Endothelial cell of umbilical vein (primary cell): Measurements from ENCODE around the gene APOBEC4. TPM values are rescaled to one million over a fixed set of nuclear protein-coding genes. Genes with fewer than 3 reads are reported as not detected.

ENCODE experiments used
- BruUV-seq: library from RNA; stranded (reverse); fragments of 400-500 nt; replicated peaks from 2 replicates; lab custom pipeline; 2021; lab: Mats Ljungman, UMichigan
- CTCF ChIA-PET: fragments of 300-600, 350-600 bp; sonication (Branson Sonifier 250); formaldehyde crosslinking; loops from one replicate; lab custom pipeline; 2021; ENCODE audit warnings: antibody characterized with exemption, inconsistent platforms; lab: Charles Lee
- POLR2A ChIA-PET: fragments of 300-600, 350-600 bp; sonication (Branson Sonifier 250); formaldehyde crosslinking; loops from one replicate; lab custom pipeline; 2021; ENCODE audit warnings: antibody characterized with exemption, inconsistent platforms; lab: Charles Lee
- DNase-seq: peaks from one replicate; pipeline ENCODE4 v3.0.0-alpha.2; 2011; ENCODE audit warnings: low read depth, low spot score
- FAIRE-seq: peaks from 2 replicates; lab custom pipeline; 2011; peaks lifted over from hg19 to GRCh38; lab: Jason Lieb, UNC
- H2AFZ ChIP-seq: 2 replicates; pipeline ENCODE4 v1.6.0; 2012; ENCODE audit warnings: low read depth, low read length, control low read depth, inconsistent platforms
- H3K27ac ChIP-seq: 2 replicates; pipeline ENCODE4 v1.5.1; 2011; ENCODE audit warnings: low read depth, mild to moderate bottlenecking, control low read depth, low read length, moderate library complexity; ENCODE audit not compliant: insufficient read depth
- H3K27me3 ChIP-seq, 2 experiments: 2 replicates each; pipeline versions ENCODE4 v1.6.0 to v1.6.1; 2011; ENCODE audit warnings: low read length in 2 of 2, mixed read lengths in 1 of 2; ENCODE audit not compliant: control insufficient read depth in 2 of 2, insufficient read depth in 2 of 2
- H3K36me3 ChIP-seq, 2 experiments: 2 replicates in 1 of 2; 3 replicates in 1 of 2; pipeline ENCODE4 v1.5.1; 2011; ENCODE audit warnings: low read length in 2 of 2, mild to moderate bottlenecking in 1 of 2, moderate library complexity in 1 of 2; ENCODE audit not compliant: control insufficient read depth in 2 of 2, insufficient read depth in 2 of 2; ENCODE audit errors: extremely low read depth in 1 of 2
- H3K4me1 ChIP-seq: 3 replicates; pipeline ENCODE4 v1.5.1; 2011; ENCODE audit warnings: mild to moderate bottlenecking, low read length; ENCODE audit not compliant: control insufficient read depth, insufficient read depth; ENCODE audit errors: extremely low read depth
- H3K4me2 ChIP-seq: 2 replicates; pipeline ENCODE4 v1.6.1; 2011; ENCODE audit warnings: low read length, control low read depth, mixed read lengths; ENCODE audit not compliant: insufficient read depth
- H3K4me3 ChIP-seq, 3 experiments: fragments of 200-600 bp in 1 of 3; sonication (generic), shearing (Covaris generic) in 1 of 3; replicated peaks in 1 of 3; 2 replicates each; pipeline ENCODE4 v1.5.1; 2011 to 2016; ENCODE audit warnings: control low read depth in 3 of 3, low read length in 3 of 3, mild to moderate bottlenecking in 2 of 3, inconsistent platforms in 1 of 3, low read depth in 1 of 3, moderate library complexity in 1 of 3; ENCODE audit not compliant: insufficient read depth in 1 of 3
- H3K79me2 ChIP-seq: 2 replicates; pipeline ENCODE4 v1.6.0; 2012; ENCODE audit warnings: low read length, inconsistent platforms; ENCODE audit not compliant: control insufficient read depth, insufficient read depth
- H3K9ac ChIP-seq: replicated peaks from 2 replicates; pipeline ENCODE3; 2011; ENCODE audit warnings: low read length, control low read depth; ENCODE audit not compliant: insufficient read depth; ENCODE audit errors: extremely low read depth
- H3K9me1 ChIP-seq: replicated peaks from 3 replicates; pipeline ENCODE4 v1.6.0; 2011; ENCODE audit warnings: mild to moderate bottlenecking, low read length; ENCODE audit not compliant: control insufficient read depth, insufficient read depth; ENCODE audit errors: extremely low read depth
- H3K9me3 ChIP-seq: replicated peaks from 2 replicates; pipeline ENCODE4 v1.5.1; 2012; ENCODE audit warnings: low read length, inconsistent platforms; ENCODE audit not compliant: control insufficient read depth, insufficient read depth
- H4K20me1 ChIP-seq: replicated peaks from 2 replicates; pipeline ENCODE3; 2011; ENCODE audit warnings: mild to moderate bottlenecking, low read length; ENCODE audit not compliant: control insufficient read depth, insufficient read depth; ENCODE audit errors: extremely low read depth
- CTCF ChIP-seq, 2 donors: IDR thresholded peaks; 1 replicate in 1 of 2; 2 replicates in 1 of 2; pipeline ENCODE4 v1.5.1; 2011; ENCODE audit warnings: low read length in 2 of 2, mild to moderate bottlenecking in 2 of 2, moderate library complexity in 2 of 2, control low read depth in 1 of 2, inconsistent platforms in 1 of 2, low read depth in 1 of 2; ENCODE audit not compliant: insufficient read depth in 1 of 2; ENCODE audit errors: extremely low read depth in 1 of 2
- EZH2 ChIP-seq: IDR thresholded peaks from 2 replicates; pipeline ENCODE4 v1.6.1; 2012; ENCODE audit warnings: borderline replicate concordance, low read depth, mild to moderate bottlenecking, moderate library complexity, low read length, inconsistent platforms; ENCODE audit not compliant: severe bottlenecking
- FOS ChIP-seq: IDR thresholded peaks from 2 replicates; pipeline ENCODE4 v1.6.1; 2011; ENCODE audit warnings: mild to moderate bottlenecking, low read length, moderate library complexity, borderline replicate concordance; ENCODE audit not compliant: insufficient read depth
- GATA2 ChIP-seq: IDR thresholded peaks from 2 replicates; pipeline ENCODE4 v1.7.0; 2011; ENCODE audit warnings: low read depth, mild to moderate bottlenecking, moderate library complexity, mixed read lengths, low read length; ENCODE audit not compliant: insufficient read length, insufficient read depth
- JUN ChIP-seq: IDR thresholded peaks from 2 replicates; pipeline ENCODE4 v1.6.1; 2011; ENCODE audit warnings: borderline replicate concordance, low read depth; ENCODE audit not compliant: insufficient read length, insufficient read depth
- MYC ChIP-seq: IDR thresholded peaks from one replicate; pipeline ENCODE4 v1.6.1; 2011; ENCODE audit warnings: mild to moderate bottlenecking, low read depth, low read length
- POLR2A ChIP-seq: IDR thresholded peaks from 2 replicates; pipeline ENCODE4 v1.6.1; 2012; ENCODE audit warnings: low read depth, mild to moderate bottlenecking, control low read depth, low read length
- POLR2AphosphoS5 ChIP-seq: IDR thresholded peaks from 2 replicates; pipeline ENCODE4 v1.6.1; 2012; ENCODE audit warnings: low read depth, mild to moderate bottlenecking, control low read depth, low read length, moderate library complexity; ENCODE audit not compliant: insufficient read depth
- dilution Hi-C: fragments of 300-500 bp; cut with MboI; formaldehyde crosslinking; loops from one replicate; pipeline ENCODE4 v1.15.0; 2019; ENCODE audit warnings: low sequenced_read_pairs; ENCODE audit not compliant: extremely low pct_ligation_motif_present
- intact Hi-C: fragments of 100-400 bp; cut with micrococcal nuclease; formaldehyde crosslinking; loops from one replicate; pipeline ENCODE4 v1.10.0; 2022
- polyA plus RNA-seq, 4 experiments: library from polyadenylated mRNA; depleted of rRNA in 3 of 4; stranded (reverse) in 3 of 4; unstranded in 1 of 4; fragments of >200 nt; gene quantifications; 2 replicates each; pipeline versions ENCODE4 v1.2.1 to v1.2.3, GENCODE V29; 2011 to 2012; ENCODE audit warnings: missing spikeins in 1 of 4
- total RNA-seq: library from RNA; stranded (reverse); gene quantifications from 2 replicates; pipeline ENCODE4 v1.2.3, GENCODE V29; 2021
- TF ChIP-seq, protein P1 (sequence below): IDR thresholded peaks from 2 replicates; pipeline ENCODE4 v1.6.1; 2011; ENCODE audit not compliant: insufficient read depth, insufficient read length

Gene APOBEC4
- total and polyA plus RNA-seq, 2 donors (not counting 3 experiments of a cell fraction or from before 2014, with no cell fraction given): not detected

DNA sequence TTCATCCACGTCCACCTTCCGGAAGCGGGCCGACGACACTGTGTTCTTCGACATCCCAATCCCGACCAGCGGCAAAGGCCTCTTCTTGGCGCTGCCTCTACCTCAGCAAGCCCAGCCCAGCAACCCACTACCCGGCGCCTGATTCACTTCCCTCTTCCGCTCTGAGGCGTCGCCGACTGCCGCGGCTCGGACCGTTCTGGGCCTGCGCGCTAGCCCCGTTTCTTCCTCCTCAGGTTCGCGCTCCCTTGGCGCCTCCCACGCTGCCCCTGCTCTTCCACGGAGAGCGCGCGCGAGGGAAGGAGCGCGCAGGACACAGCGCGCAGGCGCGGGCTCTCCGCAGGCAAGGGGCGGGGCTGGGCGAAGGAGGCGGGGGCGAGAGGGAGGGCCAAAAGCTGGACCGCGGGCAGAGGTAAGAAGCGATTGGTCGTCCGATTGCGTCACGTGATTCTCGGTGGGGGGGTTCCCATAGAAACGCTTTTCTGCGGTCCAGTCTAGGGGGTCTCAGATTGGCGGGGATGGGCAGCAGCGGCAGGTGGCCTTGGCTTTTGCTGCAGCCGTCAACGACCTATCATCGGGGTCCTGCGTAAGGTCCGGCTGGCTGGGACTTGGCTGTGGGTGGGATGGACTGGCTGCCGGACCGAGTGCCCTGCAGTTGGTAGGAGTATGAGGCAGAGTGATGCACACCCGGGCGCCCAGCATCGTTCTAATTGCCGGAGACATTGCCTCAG lies 17.3 kb downstream of the APOBEC4 start, which contains the start of gene ARPC5:
Gene ARPC5 (minus strand): TSS at position 178 of the 728 bp plus-strand sequence. CDS start 124 bp downstream, at position 54.
- H3K27ac ChIP-seq: peak within 1 kb of the TSS; percentile 67
- H3K4me1 ChIP-seq: peaks cover 28% of the 10 kb centered on the region
- FAIRE-seq: peak; percentile 93
- peak within 1 kb of the TSS; percentile 96 for H2AFZ ChIP-seq
- POLR2A ChIA-PET: no interaction called here
- H3K79me2 ChIP-seq: peaks cover 42% of the 10 kb centered on the region
- H3K9me1 ChIP-seq: no peaks in the 10 kb centered on the region
- H3K4me3 ChIP-seq: peak within 1 kb of the TSS; percentile 93 to 100 (median 99)
- no peaks in the 10 kb centered on the region for H3K9me3 ChIP-seq
- no peak for TF ChIP-seq JUN
- TF ChIP-seq, protein P1, sequence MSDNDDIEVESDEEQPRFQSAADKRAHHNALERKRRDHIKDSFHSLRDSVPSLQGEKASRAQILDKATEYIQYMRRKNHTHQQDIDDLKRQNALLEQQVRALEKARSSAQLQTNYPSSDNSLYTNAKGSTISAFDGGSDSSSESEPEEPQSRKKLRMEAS: peak; percentile 78
- TF ChIP-seq POLR2A: peak; percentile 95
- no peak for TF ChIP-seq CTCF (IDR thresholded peaks at IDR 0.05; ENCODE audit: extremely low read depth in 1 of 2, insufficient read depth in 1 of 2, low read depth in 1 of 2, low read length in 2 of 2)
- no peak for TF ChIP-seq GATA2
- peak; percentile 92 for TF ChIP-seq POLR2AphosphoS5
- no peak for TF ChIP-seq MYC
- TF ChIP-seq FOS: peak; percentile 48
- TF ChIP-seq EZH2: no peak
- DNase-seq: peak; percentile 100
- intact Hi-C loops: loop anchor here (1.0 to 10.0 kb wide), 7 partner anchors 16 to 1739 kb away; partner anchors contain the start of genes RGL1 and TSEN15
- H4K20me1 ChIP-seq: peaks cover 4% of the 10 kb centered on the region
- no peaks in the 10 kb centered on the region for H3K27me3 ChIP-seq
- peak within 1 kb of the TSS; percentile 94 for H3K4me2 ChIP-seq
- CTCF ChIA-PET: interaction anchor here (1.0 to 5.6 kb wide), 2 partner anchors 17 to 280 kb away, joined by 3 to 46 read pairs; no protein-coding TSS in a partner anchor
- dilution Hi-C loops: no loop called here
- H3K36me3 ChIP-seq: peaks cover under 1 to 2% of the 10 kb centered on the region in 2 experiments
- BruUV-seq: no TSS peak
- peak within 1 kb of the TSS; percentile 97 for H3K9ac ChIP-seq
